Measurements from ENCODE around the gene BBS9. TPM values are rescaled to one million over a fixed set of nuclear protein-coding genes. Genes with fewer than 3 reads are reported as not detected.

Gene BBS9
- total RNA-seq, 1 experiment from 2014 or later, result 5.1 TPM

- TF ChIP-seq, protein P1, sequence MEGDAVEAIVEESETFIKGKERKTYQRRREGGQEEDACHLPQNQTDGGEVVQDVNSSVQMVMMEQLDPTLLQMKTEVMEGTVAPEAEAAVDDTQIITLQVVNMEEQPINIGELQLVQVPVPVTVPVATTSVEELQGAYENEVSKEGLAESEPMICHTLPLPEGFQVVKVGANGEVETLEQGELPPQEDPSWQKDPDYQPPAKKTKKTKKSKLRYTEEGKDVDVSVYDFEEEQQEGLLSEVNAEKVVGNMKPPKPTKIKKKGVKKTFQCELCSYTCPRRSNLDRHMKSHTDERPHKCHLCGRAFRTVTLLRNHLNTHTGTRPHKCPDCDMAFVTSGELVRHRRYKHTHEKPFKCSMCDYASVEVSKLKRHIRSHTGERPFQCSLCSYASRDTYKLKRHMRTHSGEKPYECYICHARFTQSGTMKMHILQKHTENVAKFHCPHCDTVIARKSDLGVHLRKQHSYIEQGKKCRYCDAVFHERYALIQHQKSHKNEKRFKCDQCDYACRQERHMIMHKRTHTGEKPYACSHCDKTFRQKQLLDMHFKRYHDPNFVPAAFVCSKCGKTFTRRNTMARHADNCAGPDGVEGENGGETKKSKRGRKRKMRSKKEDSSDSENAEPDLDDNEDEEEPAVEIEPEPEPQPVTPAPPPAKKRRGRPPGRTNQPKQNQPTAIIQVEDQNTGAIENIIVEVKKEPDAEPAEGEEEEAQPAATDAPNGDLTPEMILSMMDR (IDR thresholded peaks at IDR 0.05; ENCODE audit: unreplicated experiment), result no peak
- no peak overlapping the region for H3K27ac Mint-ChIP-seq (ENCODE audit: low read depth, unreplicated experiment)
- H3K4me1 Mint-ChIP-seq (ENCODE audit: insufficient read depth, unreplicated experiment), result no peaks in the 10 kb centered on the region
- H3K36me3 Mint-ChIP-seq (ENCODE audit: insufficient read depth, unreplicated experiment), result no peaks in the 10 kb centered on the region
- H3K27me3 Mint-ChIP-seq (ENCODE audit: insufficient read depth, unreplicated experiment), result no peaks in the 10 kb centered on the region
- no peak overlapping the region for H3K4me3 Mint-ChIP-seq (ENCODE audit: unreplicated experiment)
- DNase-seq (ENCODE audit: unreplicated experiment), result no peak
- ChIA-PET CTCF (no interaction called here), POLR2A (interaction anchor here (0.5 kb wide), 1 partner anchor 30 kb away, joined by 3 read pairs; no protein-coding TSS in a partner anchor)
- no TSS peak for BruUV-seq (replicated peaks)
- H3K9me3 Mint-ChIP-seq (ENCODE audit: unreplicated experiment), result no peaks in the 10 kb centered on the region
- intact Hi-C loops (cut with micrococcal nuclease), result no loop called here
Measured at GRCh38 chr7:33237036-33237435, 107.7 kb downstream of the BBS9 start.

DNA sequence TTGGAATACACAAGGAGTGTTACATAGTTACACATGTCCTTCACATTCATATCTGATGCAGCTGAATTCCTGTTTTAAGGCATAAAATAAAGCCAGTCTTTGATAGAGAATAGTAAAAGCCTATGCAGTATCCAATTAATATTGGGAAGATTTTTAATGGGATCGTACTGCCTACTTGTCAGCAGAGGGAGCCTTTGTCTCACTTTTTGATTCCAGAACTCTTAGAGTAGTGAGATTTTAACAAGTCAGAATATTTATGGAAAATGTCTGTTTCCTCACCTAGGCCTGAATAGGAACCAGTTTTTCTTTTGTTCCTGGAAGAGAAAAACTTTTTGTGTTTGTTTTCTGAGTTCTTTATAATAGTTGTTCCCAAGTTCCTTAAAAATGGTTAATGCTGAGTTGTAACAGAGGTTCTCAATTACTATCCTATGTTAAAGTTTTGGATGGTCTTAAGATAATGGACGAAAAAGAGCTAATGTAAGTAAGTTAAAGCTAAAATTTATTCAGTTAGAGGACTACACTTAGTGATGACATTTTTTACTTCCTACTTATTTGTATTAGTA, 114.0 kb downstream of the BBS9 start:
- TF ChIP-seq, protein P1 (IDR thresholded peaks at IDR 0.05; ENCODE audit: unreplicated experiment), result peak; percentile 58
- Mint-ChIP-seq H3K27ac (ENCODE audit: low read depth, unreplicated experiment) (no peak overlapping the region), H3K4me3 (ENCODE audit: unreplicated experiment) (no peak overlapping the region), H3K4me1 (ENCODE audit: insufficient read depth, unreplicated experiment) (no peaks in the 10 kb centered on the region), H3K36me3 (ENCODE audit: insufficient read depth, unreplicated experiment) (no peaks in the 10 kb centered on the region), H3K9me3 (ENCODE audit: unreplicated experiment) (no peaks in the 10 kb centered on the region), H3K27me3 (ENCODE audit: insufficient read depth, unreplicated experiment) (no peaks in the 10 kb centered on the region)
- BruUV-seq (replicated peaks), result no TSS peak
- intact Hi-C loops (cut with micrococcal nuclease), result loop anchor here (1.0 to 10.0 kb wide), 4 partner anchors 514 to 849 kb away; no protein-coding TSS in a partner anchor
- DNase-seq (ENCODE audit: unreplicated experiment), result peak; percentile 57
- ChIA-PET CTCF (interaction anchor here (0.6 to 2.5 kb wide), 51 partner anchors 8 to 1099 kb away, joined by 3 to 14 read pairs (median 4); no protein-coding TSS in a partner anchor), POLR2A (interaction anchor here (0.9 kb wide), 1 partner anchor 500 kb away, joined by 3 read pairs; no protein-coding TSS in a partner anchor)

DNA sequence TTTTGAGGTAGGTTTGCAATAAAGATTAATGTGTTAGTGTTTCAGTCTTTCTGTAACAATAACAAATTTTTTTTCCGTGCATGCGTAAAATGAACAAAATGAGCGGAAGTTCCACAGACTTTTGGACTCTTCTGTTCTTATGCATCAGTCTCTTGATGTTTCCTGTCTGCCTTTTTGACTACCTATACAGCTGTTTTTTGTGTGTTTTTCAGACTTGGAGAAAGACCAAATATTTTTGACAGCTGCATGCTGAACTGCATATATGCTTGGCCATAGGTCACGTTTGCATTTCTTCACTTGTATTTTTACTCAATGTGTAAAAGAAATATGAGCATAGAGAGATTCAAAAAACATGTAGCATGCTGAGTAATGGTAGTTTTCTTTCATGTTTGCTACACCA, 119.3 kb downstream of the BBS9 start:
- TF ChIP-seq, protein P1 (IDR thresholded peaks at IDR 0.05; ENCODE audit: unreplicated experiment), result no peak
- Mint-ChIP-seq H3K9me3 (ENCODE audit: unreplicated experiment) (peaks cover 7% of the 10 kb centered on the region), H3K27me3 (ENCODE audit: insufficient read depth, unreplicated experiment) (no peaks in the 10 kb centered on the region), H3K4me3 (ENCODE audit: unreplicated experiment) (no peak overlapping the region), H3K36me3 (ENCODE audit: insufficient read depth, unreplicated experiment) (peaks cover 9% of the 10 kb centered on the region), H3K4me1 (ENCODE audit: insufficient read depth, unreplicated experiment) (no peaks in the 10 kb centered on the region), H3K27ac (ENCODE audit: low read depth, unreplicated experiment) (no peak overlapping the region)
- POLR2A ChIA-PET, result no interaction called here
- intact Hi-C loops (cut with micrococcal nuclease), result loop anchor here (10.0 kb wide), 1 partner anchor 646 kb away; no protein-coding TSS in a partner anchor
- DNase-seq (ENCODE audit: unreplicated experiment), result no peak
- BruUV-seq (replicated peaks), result no TSS peak
- CTCF ChIA-PET, result interaction anchor here (0.7 to 0.8 kb wide), 2 partner anchors 30 to 40 kb away, joined by 3 to 4 read pairs; no protein-coding TSS in a partner anchor

DNA sequence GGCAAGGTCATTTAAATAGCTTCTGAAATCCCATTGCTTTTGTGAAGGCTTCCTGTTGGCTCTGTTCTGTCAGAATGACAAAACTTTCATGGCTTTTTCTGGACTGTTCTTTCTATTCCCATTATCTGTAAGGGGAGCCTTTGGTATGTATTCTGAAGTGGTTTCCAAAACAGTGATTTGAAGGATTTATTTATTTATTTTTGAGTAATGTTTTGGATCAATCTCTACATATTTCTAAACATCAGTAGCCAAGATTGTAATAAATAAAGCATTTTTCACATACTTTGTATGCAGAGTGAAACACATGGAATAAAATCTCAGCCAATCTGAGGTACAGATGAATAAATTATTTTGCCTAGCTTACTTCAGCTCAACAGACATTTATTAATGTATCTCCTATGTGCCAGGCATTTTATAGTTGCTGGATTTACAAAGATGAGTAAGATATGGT, 121.1 kb downstream of the BBS9 start:
- peaks cover 9% of the 10 kb centered on the region for H3K36me3 Mint-ChIP-seq (ENCODE audit: insufficient read depth, unreplicated experiment)
- POLR2A ChIA-PET, result no interaction called here
- intact Hi-C loops (cut with micrococcal nuclease), result no loop called here
- no peaks in the 10 kb centered on the region for H3K27me3 Mint-ChIP-seq (ENCODE audit: insufficient read depth, unreplicated experiment)
- H3K9me3 Mint-ChIP-seq (ENCODE audit: unreplicated experiment), result peaks cover 7% of the 10 kb centered on the region
- H3K4me3 Mint-ChIP-seq (ENCODE audit: unreplicated experiment), result no peak overlapping the region
- H3K27ac Mint-ChIP-seq (ENCODE audit: low read depth, unreplicated experiment), result no peak overlapping the region
- DNase-seq (ENCODE audit: unreplicated experiment), result no peak
- CTCF ChIA-PET, result interaction anchor here (2.3 kb wide), 1 partner anchor 682 kb away, joined by 8 read pairs; no protein-coding TSS in a partner anchor
- no peaks in the 10 kb centered on the region for H3K4me1 Mint-ChIP-seq (ENCODE audit: insufficient read depth, unreplicated experiment)
- no TSS peak for BruUV-seq (replicated peaks)
- TF ChIP-seq, protein P1 (IDR thresholded peaks at IDR 0.05; ENCODE audit: unreplicated experiment), result no peak

Data from MCF 10A (cell line).